GM12878 (cell line): ENCODE measurements around the gene MDM4. TPM values are rescaled to one million over a fixed set of nuclear protein-coding genes. Genes with fewer than 3 reads are reported as not detected.

Experiments
- ATAC-seq: fragments of 200-7000 bp; cut with Tn5 transposase; 3 replicates; pipeline ENCODE4 v1.9.1; 2020; ENCODE audit warnings: mild to moderate bottlenecking, moderate library complexity
- BruUV-seq: library from RNA; stranded (reverse); fragments of 400-500 nt; replicated peaks from 2 replicates; lab custom pipeline; 2021; lab: Mats Ljungman, UMichigan
- CTCF ChIA-PET: fragments of 300-600 bp; sonication (Branson Sonifier 250); formaldehyde crosslinking; extraction: SDS; loops from one replicate; lab custom pipeline; 2021; ENCODE audit warnings: inconsistent platforms; lab: Yijun Ruan, JAX
- POLR2A ChIA-PET: fragments of 350-600 bp; formaldehyde crosslinking; extraction: SDS; loops from one replicate; lab custom pipeline; 2021; ENCODE audit warnings: inconsistent platforms; lab: Charles Lee
- RAD21 ChIA-PET: fragments of 300-600 bp; sonication (Branson Sonifier 250); formaldehyde crosslinking; loops from one replicate; lab custom pipeline; 2023; ENCODE audit warnings: antibody characterized with exemption; ENCODE audit not compliant: unreplicated experiment; lab: Charles Lee
- SMC1A ChIA-PET: fragments of 300-600 bp; sonication (Branson Sonifier 250); formaldehyde crosslinking; loops from one replicate; lab custom pipeline; 2023; ENCODE audit not compliant: unreplicated experiment, uncharacterized antibody; lab: Charles Lee
- DNase-seq: peaks from one replicate; pipeline ENCODE4 v3.0.0-alpha.2; 2011; ENCODE audit warnings: low read depth, low spot score
- FAIRE-seq: peaks from 3 replicates; lab custom pipeline; 2011; peaks lifted over from hg19 to GRCh38; lab: Jason Lieb, UNC
- H2AFZ ChIP-seq: 2 replicates; pipeline ENCODE4 v1.6.0; 2011; ENCODE audit warnings: low read depth, low read length, control low read depth; ENCODE audit not compliant: control insufficient read depth
- H3K27ac ChIP-seq: 2 replicates; pipeline ENCODE4 v1.5.1; 2011; ENCODE audit warnings: control low read depth; ENCODE audit not compliant: control insufficient read depth, insufficient read depth
- H3K27me3 ChIP-seq, 2 experiments: replicated peaks in 1 of 2; 2 replicates each; pipeline versions ENCODE4 v1.6.0 to v1.6.1; 2011; ENCODE audit warnings: low read length in 1 of 2; ENCODE audit not compliant: control insufficient read depth in 2 of 2, insufficient read depth in 2 of 2
- H3K36me3 ChIP-seq, 2 experiments: 2 replicates each; pipeline ENCODE4 v1.5.1; 2011; ENCODE audit warnings: low read length in 1 of 2; ENCODE audit not compliant: control insufficient read depth in 2 of 2, insufficient read depth in 2 of 2
- H3K4me1 ChIP-seq: 2 replicates; pipeline ENCODE4 v1.6.1; 2011; ENCODE audit warnings: mild to moderate bottlenecking, low read length, moderate library complexity, mixed read lengths; ENCODE audit not compliant: control insufficient read depth, insufficient read depth
- H3K4me2 ChIP-seq: 2 replicates; pipeline ENCODE4 v1.6.0; 2011; ENCODE audit warnings: control low read depth; ENCODE audit not compliant: control insufficient read depth, insufficient read depth
- H3K4me3 ChIP-seq: fragments of 200-600 bp; sonication (generic); 2 replicates; pipeline ENCODE4 v1.5.1; 2016
- H3K79me2 ChIP-seq: 2 replicates; pipeline ENCODE4 v1.6.0; 2011; ENCODE audit warnings: low read length; ENCODE audit not compliant: control insufficient read depth, insufficient read depth
- H3K9ac ChIP-seq: 2 replicates; pipeline ENCODE4 v1.8.0; 2011; ENCODE audit warnings: low read length, control low read depth, mixed read lengths; ENCODE audit not compliant: control insufficient read depth, insufficient read depth
- H3K9me3 ChIP-seq: replicated peaks from 3 replicates; pipeline ENCODE4 v1.5.1; 2011; ENCODE audit warnings: mild to moderate bottlenecking, low read length; ENCODE audit not compliant: control insufficient read depth, insufficient read depth
- H4K20me1 ChIP-seq: 2 replicates; pipeline ENCODE4 v1.6.0; 2011; ENCODE audit not compliant: control insufficient read depth, insufficient read depth
- CBX5 ChIP-seq: sonication (generic); IDR thresholded peaks from 2 replicates; pipeline ENCODE4 v1.6.1; 2016; ENCODE audit warnings: low read depth, moderate library complexity, mild to moderate bottlenecking, inconsistent platforms
- CREM ChIP-seq: IDR thresholded peaks from 2 replicates; pipeline ENCODE4 v1.6.1; 2014; ENCODE audit warnings: antibody characterized with exemption, low read depth
- GABPA ChIP-seq: IDR thresholded peaks from 2 replicates; pipeline ENCODE4 v1.6.1; 2014; ENCODE audit warnings: antibody characterized with exemption, low read depth, mild to moderate bottlenecking, inconsistent platforms
- MYB ChIP-seq: fragments of 150-350 bp; IDR thresholded peaks from 2 replicates; pipeline ENCODE4 v1.6.1; 2014; ENCODE audit warnings: mild to moderate bottlenecking, low read depth, low read length, borderline replicate concordance
- POLR2AphosphoS5 ChIP-seq: IDR thresholded peaks from 2 replicates; pipeline ENCODE4 v1.6.1; 2011; ENCODE audit warnings: mild to moderate bottlenecking, low read length, inconsistent platforms
- RAD21 ChIP-seq: IDR thresholded peaks from 2 replicates; pipeline ENCODE4 v1.6.1; 2011; ENCODE audit warnings: mild to moderate bottlenecking, low read depth, low read length, moderate library complexity; ENCODE audit not compliant: insufficient read depth
- SMAD1 ChIP-seq: fragments of 450-650 bp; IDR thresholded peaks from 2 replicates; pipeline ENCODE4 v1.6.1; 2018; ENCODE audit warnings: mild to moderate bottlenecking, low read depth; ENCODE audit not compliant: partially characterized antibody
- ZBED1 ChIP-seq: IDR thresholded peaks from 2 replicates; pipeline ENCODE4 v1.6.1; 2016; ENCODE audit warnings: borderline replicate concordance
- WGBS: methylation state at CpG from one replicate; pipeline ENCODE4 v1.1.6; 2016; ENCODE audit warnings: low lambda C conversion rate; ENCODE audit not compliant: insufficient replicate concordance, insufficient coverage; ENCODE audit errors: missing lambda C conversion rate; 5-methylcytosine and 5-hydroxymethylcytosine counted together
- in situ Hi-C: fragments of 300-500 bp; cut with MboI; formaldehyde crosslinking; loops from 9 replicates; pipeline ENCODE4 v1.14.3; 2018; ENCODE audit warnings: mixed read lengths
- intact Hi-C: fragments of 100-400 bp; cut with micrococcal nuclease; formaldehyde crosslinking; loops from one replicate; pipeline ENCODE4 v1.14.2; 2022; ENCODE audit not compliant: unreplicated experiment
- polyA plus RNA-seq, 11 experiments: library from polyadenylated mRNA; depleted of rRNA in 4 of 11; unstranded in 6 of 11; stranded (reverse) in 5 of 11; fragments of >200 nt; fragmentation: Nextera tagmentation in 4 of 11; fragmentation: Illumina TruSeq in 1 of 11; extraction: Ambion mirVana in 4 of 11; extraction: Trizol in 1 of 11; gene quantifications; 1 replicate in 1 of 11; 2 replicates in 10 of 11; pipeline versions ENCODE4 v1.2.1 to v1.2.3, GENCODE V29; 2011 to 2016; ENCODE audit warnings: inconsistent platforms in 2 of 11, missing spikeins in 2 of 11, low read depth in 1 of 11
- total RNA-seq, 4 experiments: library from RNA; depleted of rRNA in 3 of 4; stranded (reverse); fragments of >200 nt in 3 of 4; fragmentation: Illumina TruSeq in 1 of 4; extraction: Trizol in 1 of 4; gene quantifications; 2 replicates each; pipeline versions ENCODE4 v1.2.1 to v1.2.3, GENCODE V29; 2013 to 2021
- TF ChIP-seq, protein P1 (sequence below): fragments of 450-650 bp; formaldehyde crosslinking; IDR thresholded peaks from 2 replicates; pipeline ENCODE4 v1.4.0; 2020; ENCODE audit warnings: mild to moderate bottlenecking, moderate library complexity
- TF ChIP-seq, protein P2 (sequence below): fragments of 450-650 bp; IDR thresholded peaks from 2 replicates; pipeline ENCODE4 v1.6.1; 2016; ENCODE audit warnings: mild to moderate bottlenecking, moderate library complexity, borderline replicate concordance
- TF ChIP-seq, protein P3 (sequence below): fragments of 450-650 bp; IDR thresholded peaks from 2 replicates; pipeline ENCODE4 v1.6.1; 2017; ENCODE audit warnings: mild to moderate bottlenecking, moderate library complexity

MDM4 gene
- total and polyA plus RNA-seq, 10 of the 15 experiments (the other 5 are each of a cell fraction or from before 2014, with no cell fraction given) = 2.5 to 74.4 (median 22.7) TPM

DNA sequence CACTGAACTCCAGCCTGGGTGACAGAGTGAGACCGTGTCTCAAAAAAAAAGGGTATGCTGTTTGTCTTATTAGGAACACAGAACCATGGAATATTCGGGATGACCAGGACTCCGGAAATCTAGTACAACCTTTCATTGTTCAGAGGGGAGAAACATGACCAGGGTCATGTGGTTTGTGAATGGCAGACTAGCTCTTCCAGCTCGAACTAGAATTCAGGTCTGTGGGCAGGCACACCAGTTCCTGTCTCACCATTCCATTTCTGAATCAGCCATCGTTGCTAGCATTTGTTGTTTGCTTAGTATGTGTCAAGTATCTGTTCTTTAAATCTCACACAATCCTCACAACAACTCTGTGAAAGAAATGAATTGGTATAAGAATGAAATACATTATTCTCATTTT is 50.9 kb downstream of the MDM4 start:
- POLR2A ChIA-PET = interaction anchor here (0.6 kb wide), 1 partner anchor 45 kb away, joined by 3 read pairs; no protein-coding TSS in a partner anchor
- no peak for FAIRE-seq
- no peak for TF ChIP-seq SMAD1
- TF ChIP-seq CREM = no peak
- no peak for TF ChIP-seq RAD21
- TF ChIP-seq, protein P1, sequence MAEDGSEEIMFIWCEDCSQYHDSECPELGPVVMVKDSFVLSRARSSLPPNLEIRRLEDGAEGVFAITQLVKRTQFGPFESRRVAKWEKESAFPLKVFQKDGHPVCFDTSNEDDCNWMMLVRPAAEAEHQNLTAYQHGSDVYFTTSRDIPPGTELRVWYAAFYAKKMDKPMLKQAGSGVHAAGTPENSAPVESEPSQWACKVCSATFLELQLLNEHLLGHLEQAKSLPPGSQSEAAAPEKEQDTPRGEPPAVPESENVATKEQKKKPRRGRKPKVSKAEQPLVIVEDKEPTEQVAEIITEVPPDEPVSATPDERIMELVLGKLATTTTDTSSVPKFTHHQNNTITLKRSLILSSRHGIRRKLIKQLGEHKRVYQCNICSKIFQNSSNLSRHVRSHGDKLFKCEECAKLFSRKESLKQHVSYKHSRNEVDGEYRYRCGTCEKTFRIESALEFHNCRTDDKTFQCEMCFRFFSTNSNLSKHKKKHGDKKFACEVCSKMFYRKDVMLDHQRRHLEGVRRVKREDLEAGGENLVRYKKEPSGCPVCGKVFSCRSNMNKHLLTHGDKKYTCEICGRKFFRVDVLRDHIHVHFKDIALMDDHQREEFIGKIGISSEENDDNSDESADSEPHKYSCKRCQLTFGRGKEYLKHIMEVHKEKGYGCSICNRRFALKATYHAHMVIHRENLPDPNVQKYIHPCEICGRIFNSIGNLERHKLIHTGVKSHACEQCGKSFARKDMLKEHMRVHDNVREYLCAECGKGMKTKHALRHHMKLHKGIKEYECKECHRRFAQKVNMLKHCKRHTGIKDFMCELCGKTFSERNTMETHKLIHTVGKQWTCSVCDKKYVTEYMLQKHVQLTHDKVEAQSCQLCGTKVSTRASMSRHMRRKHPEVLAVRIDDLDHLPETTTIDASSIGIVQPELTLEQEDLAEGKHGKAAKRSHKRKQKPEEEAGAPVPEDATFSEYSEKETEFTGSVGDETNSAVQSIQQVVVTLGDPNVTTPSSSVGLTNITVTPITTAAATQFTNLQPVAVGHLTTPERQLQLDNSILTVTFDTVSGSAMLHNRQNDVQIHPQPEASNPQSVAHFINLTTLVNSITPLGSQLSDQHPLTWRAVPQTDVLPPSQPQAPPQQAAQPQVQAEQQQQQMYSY = no peak
- TF ChIP-seq GABPA = no peak
- TF ChIP-seq POLR2AphosphoS5 = no peak
- no peak for TF ChIP-seq MYB
- TF ChIP-seq, protein P2, sequence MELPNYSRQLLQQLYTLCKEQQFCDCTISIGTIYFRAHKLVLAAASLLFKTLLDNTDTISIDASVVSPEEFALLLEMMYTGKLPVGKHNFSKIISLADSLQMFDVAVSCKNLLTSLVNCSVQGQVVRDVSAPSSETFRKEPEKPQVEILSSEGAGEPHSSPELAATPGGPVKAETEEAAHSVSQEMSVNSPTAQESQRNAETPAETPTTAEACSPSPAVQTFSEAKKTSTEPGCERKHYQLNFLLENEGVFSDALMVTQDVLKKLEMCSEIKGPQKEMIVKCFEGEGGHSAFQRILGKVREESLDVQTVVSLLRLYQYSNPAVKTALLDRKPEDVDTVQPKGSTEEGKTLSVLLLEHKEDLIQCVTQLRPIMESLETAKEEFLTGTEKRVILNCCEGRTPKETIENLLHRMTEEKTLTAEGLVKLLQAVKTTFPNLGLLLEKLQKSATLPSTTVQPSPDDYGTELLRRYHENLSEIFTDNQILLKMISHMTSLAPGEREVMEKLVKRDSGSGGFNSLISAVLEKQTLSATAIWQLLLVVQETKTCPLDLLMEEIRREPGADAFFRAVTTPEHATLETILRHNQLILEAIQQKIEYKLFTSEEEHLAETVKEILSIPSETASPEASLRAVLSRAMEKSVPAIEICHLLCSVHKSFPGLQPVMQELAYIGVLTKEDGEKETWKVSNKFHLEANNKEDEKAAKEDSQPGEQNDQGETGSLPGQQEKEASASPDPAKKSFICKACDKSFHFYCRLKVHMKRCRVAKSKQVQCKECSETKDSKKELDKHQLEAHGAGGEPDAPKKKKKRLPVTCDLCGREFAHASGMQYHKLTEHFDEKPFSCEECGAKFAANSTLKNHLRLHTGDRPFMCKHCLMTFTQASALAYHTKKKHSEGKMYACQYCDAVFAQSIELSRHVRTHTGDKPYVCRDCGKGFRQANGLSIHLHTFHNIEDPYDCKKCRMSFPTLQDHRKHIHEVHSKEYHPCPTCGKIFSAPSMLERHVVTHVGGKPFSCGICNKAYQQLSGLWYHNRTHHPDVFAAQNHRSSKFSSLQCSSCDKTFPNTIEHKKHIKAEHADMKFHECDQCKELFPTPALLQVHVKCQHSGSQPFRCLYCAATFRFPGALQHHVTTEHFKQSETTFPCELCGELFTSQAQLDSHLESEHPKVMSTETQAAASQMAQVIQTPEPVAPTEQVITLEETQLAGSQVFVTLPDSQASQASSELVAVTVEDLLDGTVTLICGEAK = no peak
- no peak for TF ChIP-seq CBX5
- TF ChIP-seq, protein P3, sequence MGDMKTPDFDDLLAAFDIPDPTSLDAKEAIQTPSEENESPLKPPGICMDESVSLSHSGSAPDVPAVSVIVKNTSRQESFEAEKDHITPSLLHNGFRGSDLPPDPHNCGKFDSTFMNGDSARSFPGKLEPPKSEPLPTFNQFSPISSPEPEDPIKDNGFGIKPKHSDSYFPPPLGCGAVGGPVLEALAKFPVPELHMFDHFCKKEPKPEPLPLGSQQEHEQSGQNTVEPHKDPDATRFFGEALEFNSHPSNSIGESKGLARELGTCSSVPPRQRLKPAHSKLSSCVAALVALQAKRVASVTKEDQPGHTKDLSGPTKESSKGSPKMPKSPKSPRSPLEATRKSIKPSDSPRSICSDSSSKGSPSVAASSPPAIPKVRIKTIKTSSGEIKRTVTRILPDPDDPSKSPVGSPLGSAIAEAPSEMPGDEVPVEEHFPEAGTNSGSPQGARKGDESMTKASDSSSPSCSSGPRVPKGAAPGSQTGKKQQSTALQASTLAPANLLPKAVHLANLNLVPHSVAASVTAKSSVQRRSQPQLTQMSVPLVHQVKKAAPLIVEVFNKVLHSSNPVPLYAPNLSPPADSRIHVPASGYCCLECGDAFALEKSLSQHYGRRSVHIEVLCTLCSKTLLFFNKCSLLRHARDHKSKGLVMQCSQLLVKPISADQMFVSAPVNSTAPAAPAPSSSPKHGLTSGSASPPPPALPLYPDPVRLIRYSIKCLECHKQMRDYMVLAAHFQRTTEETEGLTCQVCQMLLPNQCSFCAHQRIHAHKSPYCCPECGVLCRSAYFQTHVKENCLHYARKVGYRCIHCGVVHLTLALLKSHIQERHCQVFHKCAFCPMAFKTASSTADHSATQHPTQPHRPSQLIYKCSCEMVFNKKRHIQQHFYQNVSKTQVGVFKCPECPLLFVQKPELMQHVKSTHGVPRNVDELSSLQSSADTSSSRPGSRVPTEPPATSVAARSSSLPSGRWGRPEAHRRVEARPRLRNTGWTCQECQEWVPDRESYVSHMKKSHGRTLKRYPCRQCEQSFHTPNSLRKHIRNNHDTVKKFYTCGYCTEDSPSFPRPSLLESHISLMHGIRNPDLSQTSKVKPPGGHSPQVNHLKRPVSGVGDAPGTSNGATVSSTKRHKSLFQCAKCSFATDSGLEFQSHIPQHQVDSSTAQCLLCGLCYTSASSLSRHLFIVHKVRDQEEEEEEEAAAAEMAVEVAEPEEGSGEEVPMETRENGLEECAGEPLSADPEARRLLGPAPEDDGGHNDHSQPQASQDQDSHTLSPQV = no peak
- no peak for TF ChIP-seq ZBED1

More for the DNA sequence above, 50.9 kb downstream of the MDM4 start:
- H4K20me1 ChIP-seq = 0 out of 2 replicates have a peak, but pooled peaks cover 2% of the 10 kb centered on the region
- no peaks in the 10 kb centered on the region for H3K79me2 ChIP-seq
- BruUV-seq = no TSS peak
- no peak for ATAC-seq
- H3K27ac ChIP-seq = no peak overlapping the region
- no peaks in the 10 kb centered on the region for H3K9me3 ChIP-seq
- intact Hi-C loops (loop anchor here (5.0 to 10.0 kb wide), 3 partner anchors 60 to 378 kb away; no protein-coding TSS in a partner anchor), in situ Hi-C loops (loop anchor here (5.0 kb wide), 2 partner anchors 195 to 240 kb away; no protein-coding TSS in a partner anchor)
- CTCF ChIA-PET = interaction anchor here (0.6 to 11.0 kb wide), 13 partner anchors 10 to 239 kb away, joined by 3 to 279 read pairs (median 4); no protein-coding TSS in a partner anchor
- no peak for DNase-seq
- H3K4me2 ChIP-seq = no peak overlapping the region
- peaks cover 0 to 18% of the 10 kb centered on the region in 2 experiments; a peak in 1 of 4 replicates for H3K36me3 ChIP-seq
- RAD21 ChIA-PET = interaction anchor here (1.2 to 4.9 kb wide), 7 partner anchors 12 to 241 kb away, joined by 3 to 81 read pairs (median 8); no protein-coding TSS in a partner anchor
- peaks cover 24% of the 10 kb centered on the region for H3K4me1 ChIP-seq
- H3K9ac ChIP-seq = no peak overlapping the region
- H3K4me3 ChIP-seq = no peak overlapping the region
- SMC1A ChIA-PET = interaction anchor here (0.7 to 8.3 kb wide), 8 partner anchors 12 to 241 kb away, joined by 3 to 85 read pairs (median 10); no protein-coding TSS in a partner anchor
- H3K27me3 ChIP-seq = no peaks in the 10 kb centered on the region
- no peak overlapping the region for H2AFZ ChIP-seq
- WGBS = 56% methylated on average over 5 of the region's 5 CpGs
